Common myeloid progenitor, CD34-positive (primary cell): ENCODE measurements around the gene OLAH.

ENCODE experiments used
- CTCF ChIA-PET: fragments of 350-600 bp; sonication (Branson Sonifier 250); formaldehyde crosslinking; loops from one replicate; lab custom pipeline; 2021; ENCODE audit warnings: antibody characterized with exemption; lab: Charles Lee
- POLR2A ChIA-PET: fragments of 350-600 bp; sonication (Branson Sonifier 250); formaldehyde crosslinking; loops from one replicate; lab custom pipeline; 2021; ENCODE audit warnings: antibody characterized with exemption; lab: Charles Lee
- DNase-seq, 3 donors: peaks; one replicate each; pipeline versions ENCODE4 v3.0.0 to v3.0.0-alpha.2; 2013
- H3K27ac ChIP-seq, 2 experiments: 1 replicate in 1 of 2; 2 replicates in 1 of 2; pipeline ENCODE4 v1.7.0; 2013; ENCODE audit warnings: inconsistent platforms in 2 of 2, low read length in 2 of 2, mild to moderate bottlenecking in 2 of 2, low read depth in 1 of 2, moderate library complexity in 1 of 2; ENCODE audit not compliant: severe bottlenecking in 2 of 2, insufficient read depth in 1 of 2, poor library complexity in 1 of 2
- H3K27me3 ChIP-seq, 5 experiments: replicated peaks in 2 of 5; 1 replicate in 3 of 5; 2 replicates in 2 of 5; pipeline versions ENCODE4 v1.6.1 to v1.7.0; 2013; ENCODE audit warnings: low read length in 4 of 5, mild to moderate bottlenecking in 2 of 5, moderate library complexity in 2 of 5, inconsistent platforms in 1 of 5; ENCODE audit not compliant: insufficient read depth in 5 of 5, control insufficient read depth in 4 of 5
- H3K36me3 ChIP-seq, 4 experiments: 1 replicate in 2 of 4; 2 replicates in 2 of 4; pipeline versions ENCODE4 v1.6.1 to v1.7.0; 2013; ENCODE audit warnings: low read length in 3 of 4, control low read depth in 1 of 4, mild to moderate bottlenecking in 1 of 4; ENCODE audit not compliant: control insufficient read depth in 4 of 4, insufficient read depth in 4 of 4
- H3K4me1 ChIP-seq, 4 experiments: 1 replicate in 3 of 4; 2 replicates in 1 of 4; pipeline versions ENCODE4 v1.6.1 to v1.7.1; 2013; ENCODE audit warnings: low read length in 3 of 4, mild to moderate bottlenecking in 3 of 4, control low read depth in 1 of 4, inconsistent platforms in 1 of 4, moderate library complexity in 1 of 4; ENCODE audit not compliant: control insufficient read depth in 4 of 4, insufficient read depth in 4 of 4; ENCODE audit errors: control extremely low read depth in 1 of 4
- H3K4me3 ChIP-seq, 7 experiments: 1 replicate in 4 of 7; 2 replicates in 3 of 7; pipeline versions ENCODE4 v1.5.1 to v1.7.0; 2013; ENCODE audit warnings: mild to moderate bottlenecking in 7 of 7, low read length in 6 of 7, moderate library complexity in 6 of 7, inconsistent platforms in 2 of 7, low read depth in 2 of 7, control low read depth in 1 of 7; ENCODE audit not compliant: insufficient read depth in 4 of 7, control insufficient read depth in 1 of 7; ENCODE audit errors: extremely low read depth in 1 of 7
- H3K9me3 ChIP-seq, 5 experiments: 1 replicate in 4 of 5; 2 replicates in 1 of 5; pipeline versions ENCODE4 v1.6.1 to v1.7.1; 2013; ENCODE audit warnings: low read length in 4 of 5, mild to moderate bottlenecking in 2 of 5, inconsistent platforms in 1 of 5, low read depth in 1 of 5, moderate library complexity in 1 of 5; ENCODE audit not compliant: control insufficient read depth in 4 of 5, insufficient read depth in 2 of 5; ENCODE audit errors: control extremely low read depth in 1 of 5
- WGBS: methylation state at CpG from one replicate; pipeline ENCODE4 v1.1.5; 2013; ENCODE audit not compliant: insufficient coverage; 5-methylcytosine and 5-hydroxymethylcytosine counted together

The OLAH gene

DNA sequence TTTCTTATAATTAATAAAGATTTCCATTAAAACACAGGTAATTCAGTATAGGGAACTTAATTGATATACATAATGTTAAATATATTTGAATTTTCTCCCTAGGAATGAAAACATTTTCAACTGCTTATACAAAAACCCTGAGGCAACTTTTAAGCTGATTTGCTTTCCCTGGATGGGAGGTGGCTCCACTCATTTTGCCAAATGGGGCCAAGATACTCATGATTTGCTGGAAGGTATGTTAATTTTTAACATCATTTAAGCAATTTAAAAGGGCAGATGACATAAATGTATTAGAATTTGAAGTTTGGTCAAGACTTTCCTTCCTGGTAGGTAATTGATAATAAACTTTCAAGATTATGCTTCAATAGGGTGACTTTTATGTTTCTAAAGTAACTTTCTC, 5.8 kb downstream of the OLAH start:
- H3K4me3 ChIP-seq, result no peak overlapping the region
- H3K4me1 ChIP-seq, result no peaks in the 10 kb centered on the region
- ChIA-PET POLR2A (interaction anchor here (0.7 kb wide), 1 partner anchor 262 kb away, joined by 3 read pairs; no protein-coding TSS in a partner anchor), CTCF (no interaction called here)
- DNase-seq, result no peak
- no peak overlapping the region for H3K27ac ChIP-seq
- no peaks in the 10 kb centered on the region for H3K36me3 ChIP-seq
- no peaks in the 10 kb centered on the region for H3K9me3 ChIP-seq
- H3K27me3 ChIP-seq, result no peaks in the 10 kb centered on the region

DNA sequence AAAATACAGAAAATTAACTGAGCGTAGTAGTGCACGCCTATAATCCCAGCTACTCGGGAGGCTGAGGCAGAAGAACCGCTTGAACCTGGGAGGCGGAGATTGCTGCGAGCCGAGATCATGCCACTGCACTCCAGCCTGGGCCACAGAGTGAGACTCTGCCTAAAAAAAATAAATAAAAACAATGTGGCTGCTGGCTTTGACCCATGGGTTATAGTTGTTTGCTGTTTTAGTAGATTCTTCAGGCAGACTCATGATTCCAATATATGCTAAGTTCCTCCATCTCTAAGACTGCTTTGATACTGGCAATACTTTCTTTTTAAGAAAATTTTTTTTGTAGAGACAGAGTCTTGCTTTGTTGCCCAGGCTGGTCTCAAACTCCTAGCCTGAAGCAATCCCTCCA, 8.4 kb downstream of the OLAH start:
- POLR2A ChIA-PET, result no interaction called here
- H3K27ac ChIP-seq, result no peak overlapping the region
- H3K9me3 ChIP-seq, result no peaks in the 10 kb centered on the region
- DNase-seq, result no peak
- no peak overlapping the region for H3K4me3 ChIP-seq
- H3K27me3 ChIP-seq, result no peaks in the 10 kb centered on the region
- CTCF ChIA-PET, result no interaction called here
- H3K36me3 ChIP-seq, result no peaks in the 10 kb centered on the region
- 96% methylated on average over 5 of the region's 7 CpGs for WGBS
- H3K4me1 ChIP-seq, result no peaks in the 10 kb centered on the region

DNA sequence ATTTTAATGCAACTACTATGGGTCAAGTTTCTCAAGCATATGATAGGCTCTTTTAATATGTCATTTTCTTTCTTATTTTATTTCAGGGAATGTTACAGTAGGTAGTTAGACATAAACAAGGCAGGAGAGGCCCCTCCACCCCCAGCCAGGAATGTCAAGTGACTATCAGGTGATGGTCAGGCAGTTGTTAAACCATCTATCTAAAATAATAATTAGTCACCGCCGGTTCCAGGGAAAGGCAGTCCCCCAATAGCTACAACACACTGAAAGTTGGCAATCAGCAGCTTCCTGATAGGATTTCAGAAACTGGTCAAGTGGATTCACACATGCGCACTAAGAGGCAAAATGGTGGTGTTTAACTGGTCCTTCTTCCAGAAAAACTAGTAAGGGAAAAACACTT, 9.3 kb downstream of the OLAH start:
- POLR2A ChIA-PET, result no interaction called here
- DNase-seq, result no peak
- Histone ChIP-seq H3K4me3 (no peak overlapping the region), H3K36me3 (no peaks in the 10 kb centered on the region), H3K9me3 (no peaks in the 10 kb centered on the region), H3K27me3 (no peaks in the 10 kb centered on the region), H3K4me1 (no peaks in the 10 kb centered on the region), H3K27ac (no peak overlapping the region)
- 100% methylated on average over 1 of the region's 3 CpGs for WGBS
- CTCF ChIA-PET, result no interaction called here

DNA sequence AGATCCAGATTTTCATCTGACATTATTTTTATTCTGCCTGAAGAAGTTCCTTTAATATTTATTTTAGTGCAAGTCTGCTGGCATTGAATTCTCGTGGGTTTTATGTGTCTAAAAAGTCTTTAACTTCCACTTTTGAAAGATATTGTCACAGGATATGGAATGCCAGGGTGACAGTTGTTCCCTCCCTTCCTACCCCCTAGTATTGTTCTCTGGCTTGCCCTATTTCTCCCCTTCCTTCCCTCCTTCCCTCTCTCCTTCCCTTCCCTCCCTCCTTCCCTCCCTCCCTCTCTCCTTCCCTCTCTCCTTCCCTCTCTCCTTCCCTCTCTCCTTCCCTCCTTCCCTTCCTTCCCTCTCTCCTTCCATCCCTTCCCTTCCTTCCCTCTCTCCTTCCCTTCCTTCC, 14.9 kb downstream of the OLAH start:
- no peaks in the 10 kb centered on the region for H3K27me3 ChIP-seq
- DNase-seq, result no peak
- H3K4me1 ChIP-seq, result no peaks in the 10 kb centered on the region
- POLR2A ChIA-PET, result no interaction called here
- CTCF ChIA-PET, result no interaction called here
- WGBS, result no CpG with 5 or more reads among the region's 1 CpG
- H3K4me3 ChIP-seq, result no peak overlapping the region
- H3K36me3 ChIP-seq, result no peaks in the 10 kb centered on the region
- no peak overlapping the region for H3K27ac ChIP-seq
- H3K9me3 ChIP-seq, result peaks cover 0 to 13% (median 0%) of the 10 kb centered on the region in 5 experiments

DNA sequence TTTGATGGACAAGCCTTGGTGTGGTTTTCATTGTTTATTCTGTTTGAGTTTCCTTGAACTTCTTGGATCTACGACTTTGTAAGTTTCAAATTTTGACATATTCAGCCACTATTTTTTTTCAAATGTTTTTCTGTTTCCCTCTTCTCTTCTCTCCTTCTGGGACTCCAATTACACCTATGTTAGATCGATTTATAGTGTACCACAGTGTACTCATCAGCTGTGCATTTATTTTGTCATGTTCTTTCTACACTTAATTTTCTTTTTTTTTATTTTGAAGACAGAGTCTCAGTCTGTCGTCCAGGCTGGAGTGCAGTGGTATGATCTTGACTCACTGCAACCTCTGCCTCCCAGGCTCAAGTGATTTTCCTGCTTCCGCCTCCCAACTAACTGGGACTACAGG, 16.2 kb downstream of the OLAH start:
- POLR2A ChIA-PET, result interaction anchor here (0.6 kb wide), 1 partner anchor 118 kb away, joined by 3 read pairs; no protein-coding TSS in a partner anchor
- no peak overlapping the region for H3K4me3 ChIP-seq
- no peak overlapping the region for H3K27ac ChIP-seq
- H3K27me3 ChIP-seq, result no peaks in the 10 kb centered on the region
- peaks cover 0 to 13% (median 0%) of the 10 kb centered on the region in 5 experiments for H3K9me3 ChIP-seq
- DNase-seq, result peak in 1 of 3 donors; percentile 19
- WGBS, result 75% methylated on average over 1 of the region's 4 CpGs
- H3K36me3 ChIP-seq, result no peaks in the 10 kb centered on the region
- no peaks in the 10 kb centered on the region for H3K4me1 ChIP-seq
- CTCF ChIA-PET, result interaction anchor here (0.7 kb wide), 1 partner anchor 516 kb away, joined by 3 read pairs; no protein-coding TSS in a partner anchor

DNA sequence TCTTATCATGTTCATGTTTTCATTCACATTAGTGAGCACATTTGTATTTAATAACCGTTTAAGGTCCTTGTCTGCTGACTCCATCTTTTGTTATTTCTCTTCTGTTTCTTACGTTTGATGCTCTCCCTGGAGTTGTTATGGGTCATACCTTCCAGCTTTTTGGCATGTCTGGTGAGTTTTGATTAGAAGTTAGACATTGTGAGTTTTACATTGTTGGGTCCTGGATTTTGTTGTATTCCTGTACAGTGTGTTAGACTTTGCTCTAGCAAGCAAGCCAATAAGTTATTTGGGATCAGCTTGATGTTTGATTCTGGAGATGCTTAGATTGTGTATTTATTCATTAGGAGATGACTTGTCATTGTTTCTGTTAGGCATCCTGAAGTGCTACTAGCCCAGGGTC, 16.9 kb downstream of the OLAH start:
- no peak overlapping the region for H3K4me3 ChIP-seq
- peaks cover 0 to 18% (median 2%) of the 10 kb centered on the region in 5 experiments for H3K9me3 ChIP-seq
- H3K27ac ChIP-seq, result no peak overlapping the region
- ChIA-PET POLR2A (no interaction called here), CTCF (no interaction called here)
- H3K36me3 ChIP-seq, result no peaks in the 10 kb centered on the region
- WGBS, result 100% methylated on average over 1 of the region's 2 CpGs
- no peaks in the 10 kb centered on the region for H3K4me1 ChIP-seq
- no peaks in the 10 kb centered on the region for H3K27me3 ChIP-seq
- DNase-seq, result no peak

DNA sequence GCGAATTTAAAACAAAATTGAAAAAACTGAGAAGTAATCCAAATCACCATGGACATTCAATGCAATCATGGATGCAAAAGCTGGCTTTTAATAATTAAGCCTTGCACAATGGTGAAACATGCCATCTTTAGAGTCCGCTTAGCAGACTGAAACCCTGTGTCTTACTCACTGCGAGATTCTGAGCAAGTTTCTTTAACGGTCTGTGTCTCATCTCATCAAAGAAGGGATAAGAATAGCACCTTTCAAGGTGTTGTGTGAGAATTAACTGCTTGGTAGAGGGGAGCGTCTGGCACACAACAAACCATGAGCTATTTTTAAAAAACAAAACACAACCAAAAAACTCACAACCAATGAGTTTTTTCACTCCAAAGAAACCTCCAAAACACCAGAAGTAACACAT, 23.4 kb downstream of the OLAH start:
- ChIA-PET CTCF (no interaction called here), POLR2A (interaction anchor here (0.6 kb wide), 1 partner anchor 23 kb away, joined by 3 read pairs; no protein-coding TSS in a partner anchor)
- no peaks in the 10 kb centered on the region for H3K36me3 ChIP-seq
- WGBS, result 100% methylated on average over 1 of the region's 5 CpGs
- no peak overlapping the region for H3K4me3 ChIP-seq
- no peaks in the 10 kb centered on the region for H3K27me3 ChIP-seq
- H3K4me1 ChIP-seq, result no peaks in the 10 kb centered on the region
- DNase-seq, result no peak
- peaks cover 0 to 12% (median 2%) of the 10 kb centered on the region in 5 experiments for H3K9me3 ChIP-seq
- H3K27ac ChIP-seq, result no peak overlapping the region
